ENCODE measurements around the gene GTF2E1. TPM values are rescaled to one million over a fixed set of nuclear protein-coding genes. Genes with fewer than 3 reads are reported as not detected.

GTF2E1 gene
- total RNA-seq, 1 donor, result 13.0 TPM

GRCh38 chr3:120745466-120745865 lies 2.9 kb downstream of the GTF2E1 start:
- H3K27ac ChIP-seq (ENCODE audit: low read depth, low read length), result no peak overlapping the region
- peaks cover 16% of the 10 kb centered on the region for H3K4me1 ChIP-seq (ENCODE audit: insufficient read depth, low read length)
- no peak overlapping the region for H2AFZ ChIP-seq (ENCODE audit: low read length)
- H3K9me3 ChIP-seq (ENCODE audit: low read depth, low read length), result no peaks in the 10 kb centered on the region
- H3K4me2 ChIP-seq (ENCODE audit: insufficient read depth, low read length), result no peak overlapping the region
- no peak for TF ChIP-seq CTCF (IDR thresholded peaks at IDR 0.05; ENCODE audit: extremely low read depth, low read depth, low read length)
- no peaks in the 10 kb centered on the region for H4K20me1 ChIP-seq (ENCODE audit: insufficient read depth, low read length)
- no peaks in the 10 kb centered on the region for H3K36me3 ChIP-seq (ENCODE audit: insufficient read depth, low read length)
- no peak for DNase-seq (ENCODE audit: insufficient read length, low spot score, missing footprints)
- H3K4me3 ChIP-seq (ENCODE audit: insufficient read depth, low read length), result no peak overlapping the region
- peaks cover 69% of the 10 kb centered on the region for H3K79me2 ChIP-seq (ENCODE audit: insufficient read depth, low read length)
- H3K27me3 ChIP-seq (ENCODE audit: insufficient read depth, low read length), result no peaks in the 10 kb centered on the region

- no peaks in the 10 kb centered on the region for H3K36me3 ChIP-seq (ENCODE audit: insufficient read depth, low read length)
- no peaks in the 10 kb centered on the region for H3K27me3 ChIP-seq (ENCODE audit: insufficient read depth, low read length)
- no peak for TF ChIP-seq CTCF (IDR thresholded peaks at IDR 0.05; ENCODE audit: extremely low read depth, low read depth, low read length)
- no peak overlapping the region for H2AFZ ChIP-seq (ENCODE audit: low read length)
- DNase-seq (ENCODE audit: insufficient read length, low spot score, missing footprints), result no peak
- no peaks in the 10 kb centered on the region for H3K9me3 ChIP-seq (ENCODE audit: low read depth, low read length)
- no peak overlapping the region for H3K27ac ChIP-seq (ENCODE audit: low read depth, low read length)
- no peak overlapping the region for H3K4me2 ChIP-seq (ENCODE audit: insufficient read depth, low read length)
- no peaks in the 10 kb centered on the region for H4K20me1 ChIP-seq (ENCODE audit: insufficient read depth, low read length)
- peaks cover 48% of the 10 kb centered on the region for H3K79me2 ChIP-seq (ENCODE audit: insufficient read depth, low read length)
- H3K4me3 ChIP-seq (ENCODE audit: insufficient read depth, low read length), result no peak overlapping the region
- H3K4me1 ChIP-seq (ENCODE audit: insufficient read depth, low read length), result peaks cover 7% of the 10 kb centered on the region
These were observed 7.3 kb downstream of the GTF2E1 start for GRCh38 chr3:120749843-120750242.

GRCh38 chr3:120752230-120752629 lies 9.7 kb downstream of the GTF2E1 start:
- Histone ChIP-seq H3K4me1 (ENCODE audit: insufficient read depth, low read length) (peaks cover 7% of the 10 kb centered on the region), H3K27me3 (ENCODE audit: insufficient read depth, low read length) (no peaks in the 10 kb centered on the region), H3K79me2 (ENCODE audit: insufficient read depth, low read length) (peaks cover 46% of the 10 kb centered on the region), H4K20me1 (ENCODE audit: insufficient read depth, low read length) (no peaks in the 10 kb centered on the region), H2AFZ (ENCODE audit: low read length) (no peak overlapping the region), H3K27ac (ENCODE audit: low read depth, low read length) (no peak overlapping the region), H3K4me2 (ENCODE audit: insufficient read depth, low read length) (no peak overlapping the region), H3K36me3 (ENCODE audit: insufficient read depth, low read length) (no peaks in the 10 kb centered on the region), H3K9me3 (ENCODE audit: low read depth, low read length) (no peaks in the 10 kb centered on the region), H3K4me3 (ENCODE audit: insufficient read depth, low read length) (no peak overlapping the region)
- TF ChIP-seq CTCF (IDR thresholded peaks at IDR 0.05; ENCODE audit: extremely low read depth, low read depth, low read length), result no peak
- no peak for DNase-seq (ENCODE audit: insufficient read length, low spot score, missing footprints)

GRCh38 chr3:120752865-120753264 lies 10.3 kb downstream of the GTF2E1 start:
- Histone ChIP-seq H3K4me1 (ENCODE audit: insufficient read depth, low read length) (peaks cover 7% of the 10 kb centered on the region), H2AFZ (ENCODE audit: low read length) (no peak overlapping the region), H3K36me3 (ENCODE audit: insufficient read depth, low read length) (no peaks in the 10 kb centered on the region), H3K9me3 (ENCODE audit: low read depth, low read length) (no peaks in the 10 kb centered on the region), H3K4me2 (ENCODE audit: insufficient read depth, low read length) (no peak overlapping the region), H3K27ac (ENCODE audit: low read depth, low read length) (peak overlapping the region; percentile 54), H3K27me3 (ENCODE audit: insufficient read depth, low read length) (no peaks in the 10 kb centered on the region), H3K4me3 (ENCODE audit: insufficient read depth, low read length) (no peak overlapping the region), H3K79me2 (ENCODE audit: insufficient read depth, low read length) (peaks cover 46% of the 10 kb centered on the region), H4K20me1 (ENCODE audit: insufficient read depth, low read length) (no peaks in the 10 kb centered on the region)
- DNase-seq (ENCODE audit: insufficient read length, low spot score, missing footprints), result no peak
- TF ChIP-seq CTCF (IDR thresholded peaks at IDR 0.05; ENCODE audit: extremely low read depth, low read depth, low read length), result no peak

Measured in osteoblast (primary cell).